GM21717 (cell line): ENCODE data around the gene ZYG11A.
"Not testable (repeated sequence)": the region's sequence is repeated elsewhere in the genome, so short reads cannot be mapped to it uniquely, and the experiment has no call there.

ENCODE experiments used
- ATAC-seq: cut with Tn5 transposase; IDR thresholded peaks from one replicate; pipeline ENCODE4 v1.9.1; 2021; ENCODE audit warnings: mild to moderate bottlenecking, moderate library complexity; ENCODE audit not compliant: unreplicated experiment

The ZYG11A gene

DNA sequence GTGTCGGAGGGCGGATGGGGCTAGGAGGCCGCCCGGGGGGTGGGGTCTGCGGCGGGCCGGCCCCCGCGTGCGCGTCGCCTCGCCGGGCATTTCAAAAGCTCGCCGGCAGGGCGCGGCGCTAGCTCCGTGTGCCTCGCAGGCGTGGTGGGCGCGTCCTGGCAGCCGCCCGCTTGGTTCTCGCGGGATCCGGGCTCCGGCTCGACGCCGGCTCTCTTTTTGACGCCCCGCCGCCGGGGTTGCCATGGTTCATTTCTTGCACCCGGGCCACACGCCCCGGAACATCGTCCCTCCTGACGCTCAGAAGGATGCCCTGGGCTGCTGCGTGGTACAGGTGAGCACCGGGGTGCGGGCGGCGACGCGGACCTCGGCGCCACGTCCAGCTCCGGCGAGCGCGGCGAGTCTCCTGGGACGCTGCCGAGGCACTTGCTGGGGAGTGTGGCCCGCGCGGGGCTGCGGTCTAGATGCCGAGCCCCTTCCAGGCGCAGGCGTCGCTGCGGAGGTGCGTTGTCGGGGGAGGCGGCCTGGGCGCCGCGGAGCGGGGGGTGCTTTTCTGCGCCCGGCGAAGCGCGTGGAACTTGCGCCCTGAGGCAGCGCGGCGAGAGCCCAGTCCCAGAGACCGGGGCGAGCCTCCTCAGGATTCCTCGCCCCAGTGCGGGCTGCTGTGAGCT lies at the start of gene ZYG11A:
TSS of gene ZYG11A (plus strand) at position 118 of the 668 bp plus-strand sequence. CDS start at position 242, 124 bp downstream.
- ATAC-seq: peak; percentile 80

- ATAC-seq: not testable (repeated sequence)
Observed at GRCh38 chr1:52793717-52794116, 48.8 kb upstream of the ZYG11A start.

GRCh38 chr1:52795464-52795863 lies 47.1 kb upstream of the ZYG11A start:
- ATAC-seq: no peak

GRCh38 chr1:52798331-52798730 lies 44.2 kb upstream of the ZYG11A start:
- no peak for ATAC-seq

GRCh38 chr1:52801011-52801410 lies 41.5 kb upstream of the ZYG11A start:
- ATAC-seq: no peak

- ATAC-seq: not testable (repeated sequence)
Observed at GRCh38 chr1:52804083-52804482, 38.5 kb upstream of the ZYG11A start.

DNA sequence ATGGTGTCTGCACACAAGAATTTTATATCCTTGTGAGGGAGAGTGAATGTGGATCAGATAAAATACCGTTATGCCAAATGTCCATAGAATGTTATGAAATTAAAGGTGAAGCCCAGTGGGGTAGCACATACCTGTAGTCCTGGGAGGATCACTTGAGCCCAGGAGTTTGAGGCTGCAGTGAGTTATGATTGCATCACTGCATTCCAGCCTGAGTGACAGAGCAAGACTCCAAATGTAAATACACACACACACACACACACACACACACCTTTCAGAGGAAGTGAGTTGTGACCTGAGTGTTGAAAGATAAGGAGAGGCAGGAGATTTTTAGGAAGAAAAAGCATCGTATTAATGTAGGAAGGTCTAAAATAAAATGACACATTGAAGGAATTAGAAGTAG lies 28.1 kb upstream of the ZYG11A start:
- ATAC-seq: no peak

GRCh38 chr1:52820830-52821229 lies 21.7 kb upstream of the ZYG11A start:
- ATAC-seq: not testable (repeated sequence)

DNA sequence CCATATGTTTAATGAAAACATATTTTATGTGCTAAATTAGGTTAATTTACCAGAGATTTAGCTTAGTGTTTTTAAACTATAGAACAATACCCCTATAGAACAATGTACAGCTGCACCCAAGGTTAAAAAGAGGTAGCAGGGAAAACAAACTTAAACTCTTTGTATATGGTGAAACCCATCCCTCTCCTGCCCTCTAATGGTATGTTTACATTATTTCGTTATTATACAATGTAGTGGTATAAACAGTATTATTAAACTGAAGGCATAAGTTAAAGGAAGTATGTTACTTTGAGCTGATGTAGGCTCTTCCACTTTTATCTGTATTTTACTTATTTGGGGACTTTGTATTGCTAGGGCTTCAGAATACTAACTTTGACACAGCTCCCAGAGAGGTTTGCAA lies 16.7 kb upstream of the ZYG11A start:
- no peak for ATAC-seq

- ATAC-seq: no peak
Observed at GRCh38 chr1:52834798-52835197, 7.8 kb upstream of the ZYG11A start.

DNA sequence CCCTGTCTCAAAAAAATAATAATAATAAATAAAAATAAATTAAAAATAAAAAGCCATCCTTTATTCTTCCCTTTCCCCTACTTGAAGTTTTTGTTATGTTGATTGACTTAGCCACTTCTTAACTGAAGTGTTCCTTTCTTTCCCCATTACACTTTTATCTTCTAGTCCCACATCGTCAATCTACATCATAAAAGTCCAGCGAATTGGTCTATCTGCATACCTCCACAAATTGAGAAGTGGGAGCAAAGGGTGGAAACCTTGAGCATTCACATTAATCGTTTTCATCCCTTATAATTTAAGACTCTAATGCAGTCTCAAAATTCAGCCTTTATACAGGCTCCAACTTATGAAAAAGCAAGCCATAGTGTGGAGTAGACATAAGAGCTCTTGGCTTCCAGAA lies 6.5 kb upstream of the ZYG11A start:
- no peak for ATAC-seq

DNA sequence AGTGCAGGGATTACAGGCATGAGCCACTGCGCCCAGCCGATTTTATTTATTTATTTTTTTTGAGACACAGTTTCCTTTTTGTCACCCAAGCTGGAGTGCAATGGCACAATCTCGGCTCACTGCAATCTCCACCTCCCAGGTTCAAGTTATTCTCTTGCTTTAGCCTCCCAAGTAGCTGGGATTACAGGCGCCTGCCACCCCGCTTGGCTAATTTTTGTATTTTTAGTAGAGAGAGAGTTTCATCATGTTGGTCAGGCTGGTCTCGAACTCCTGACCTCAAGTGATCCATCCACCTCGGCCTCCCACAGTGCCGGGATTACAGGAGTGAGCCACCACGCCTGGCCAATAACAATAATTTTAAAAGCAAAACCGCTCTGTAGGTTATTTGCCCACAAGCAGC lies 3.4 kb upstream of the ZYG11A start:
- not testable (repeated sequence) for ATAC-seq

DNA sequence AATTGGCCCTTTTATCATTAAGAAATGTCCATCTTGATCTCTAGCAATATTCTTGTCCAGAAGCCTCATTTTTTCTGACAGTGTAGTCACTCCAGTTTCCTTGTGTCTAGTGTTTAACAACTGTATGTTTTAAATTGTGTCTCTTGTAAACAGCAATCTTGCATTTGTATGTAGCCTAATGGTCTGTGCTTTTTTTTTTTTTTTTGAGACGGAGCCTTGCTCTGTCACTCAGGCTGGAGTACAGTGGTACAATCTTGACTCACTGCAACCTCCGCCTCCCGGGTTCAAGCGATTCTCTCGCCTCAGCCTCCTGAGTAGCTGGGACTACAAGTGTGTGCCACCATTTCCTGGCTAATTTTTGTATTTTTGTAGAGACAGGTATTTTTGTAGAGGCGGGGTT lies 2.6 kb downstream of the ZYG11A start:
- ATAC-seq: not testable (repeated sequence)

DNA sequence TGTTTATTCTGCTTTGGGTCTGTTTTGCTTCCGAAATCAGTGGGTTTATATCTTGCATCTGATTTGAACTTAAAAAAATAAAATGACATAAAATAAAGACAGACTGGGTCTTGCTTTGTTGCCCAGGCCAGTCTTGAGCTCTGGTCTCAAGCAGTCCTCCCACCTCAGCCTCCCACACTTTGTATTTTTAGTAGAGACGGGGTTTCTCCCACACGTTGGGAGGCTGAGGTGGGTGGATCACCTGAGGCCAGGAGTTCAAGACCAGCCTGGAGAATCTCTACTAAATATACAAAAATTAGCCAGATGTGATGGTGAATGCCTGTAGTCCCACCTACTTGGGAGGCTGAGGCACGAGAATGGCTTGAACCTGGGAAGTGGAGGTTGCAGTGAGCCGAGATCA lies 5.9 kb downstream of the ZYG11A start:
- ATAC-seq: no peak

DNA sequence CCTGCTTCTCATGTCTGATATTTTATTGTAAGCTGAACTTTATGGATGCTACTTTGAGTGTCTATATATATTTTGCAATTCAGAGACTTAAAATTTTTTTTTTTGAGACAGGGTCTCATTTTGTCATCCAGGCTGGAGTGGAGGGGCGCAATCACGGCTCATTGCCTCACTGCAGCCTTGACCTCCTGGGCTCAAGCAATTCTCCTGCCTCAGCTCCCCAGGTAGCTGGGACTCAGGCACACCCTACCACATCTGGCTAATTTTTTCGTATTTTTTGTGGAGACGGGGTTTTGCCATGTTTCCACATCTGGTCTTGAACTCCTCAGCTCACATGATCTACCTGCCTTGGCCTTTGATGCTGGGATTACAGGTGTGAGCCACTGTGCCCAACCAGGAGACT lies 8.4 kb downstream of the ZYG11A start:
- no peak for ATAC-seq

DNA sequence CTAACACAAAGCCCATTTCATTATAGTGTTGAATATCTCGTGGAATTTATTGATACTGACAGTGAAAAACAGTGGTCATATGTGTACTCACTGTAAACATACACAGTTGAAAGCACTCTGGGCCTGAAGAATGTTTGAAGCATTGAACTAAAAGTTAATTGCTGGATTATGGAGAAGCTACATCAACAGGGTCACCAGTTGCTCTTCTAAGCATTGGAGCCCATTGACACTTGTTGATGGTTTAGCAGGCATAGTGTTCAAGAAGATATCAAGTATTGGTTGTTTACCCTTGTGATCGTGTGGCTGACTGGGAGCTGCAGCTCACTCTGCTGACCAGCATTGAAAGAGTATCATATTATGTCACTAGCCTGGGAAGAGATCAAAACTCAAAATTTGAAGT lies 10.3 kb downstream of the ZYG11A start:
- ATAC-seq: no peak

DNA sequence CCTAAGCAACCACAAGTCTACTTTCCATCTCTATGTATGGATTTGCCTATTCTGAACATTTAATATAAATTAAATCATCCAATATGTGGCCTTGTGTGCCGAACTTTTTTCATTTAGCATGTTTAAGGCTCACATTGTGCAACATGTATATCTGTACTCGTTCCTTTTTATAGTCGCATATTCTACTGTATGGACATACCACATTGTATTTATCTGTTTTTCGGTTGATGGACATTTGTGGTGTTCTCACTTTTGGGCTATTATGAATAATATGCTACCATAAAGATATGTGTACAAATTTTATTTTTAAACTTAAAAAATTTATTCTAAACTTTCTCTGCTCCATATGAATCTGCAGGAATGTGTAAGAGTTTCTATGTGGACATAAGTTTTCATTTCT lies 13.0 kb downstream of the ZYG11A start:
- ATAC-seq: no peak

GRCh38 chr1:52856026-52856425 lies 13.5 kb downstream of the ZYG11A start:
- ATAC-seq: no peak

- ATAC-seq: no peak
Observed at GRCh38 chr1:52857443-52857842, 14.9 kb downstream of the ZYG11A start.

DNA sequence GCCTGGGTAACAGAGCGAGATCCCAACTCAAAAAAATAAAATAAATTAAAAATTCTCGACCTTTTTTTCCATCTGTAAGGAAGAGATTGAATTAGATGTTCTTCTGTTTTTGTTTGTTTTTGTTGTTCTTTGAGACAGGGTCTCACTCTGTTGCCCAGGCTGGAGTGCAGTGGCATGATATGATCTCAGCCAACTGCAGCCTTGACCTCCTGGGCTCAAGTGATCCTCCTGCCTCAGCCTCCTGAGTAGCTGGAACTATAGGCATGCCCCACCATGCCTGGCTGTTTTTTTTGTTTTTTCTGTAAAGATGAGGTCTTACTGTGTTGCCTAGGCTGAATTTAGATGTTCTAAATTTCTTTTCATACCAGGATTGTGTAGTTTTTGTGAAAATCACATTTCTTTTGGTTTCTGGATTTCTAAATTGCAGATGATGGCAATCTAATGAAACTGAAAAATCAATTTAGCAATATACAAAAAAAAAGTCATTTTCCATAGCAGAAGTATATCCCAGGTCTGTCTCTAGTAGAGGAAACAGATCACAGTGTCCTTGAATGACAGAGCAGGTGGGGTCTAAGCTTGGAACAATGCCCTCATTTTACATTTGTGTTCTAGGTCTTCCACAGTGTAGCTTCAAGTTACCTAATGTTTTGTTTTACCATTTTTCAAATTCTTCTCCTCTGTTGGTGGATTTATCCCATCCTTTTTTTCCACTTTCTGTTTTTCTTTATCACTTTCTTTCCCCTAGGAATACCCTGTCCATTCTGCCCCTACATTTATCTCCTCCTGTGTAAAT lies 20.3 kb downstream of the ZYG11A start:
- no peak for ATAC-seq

DNA sequence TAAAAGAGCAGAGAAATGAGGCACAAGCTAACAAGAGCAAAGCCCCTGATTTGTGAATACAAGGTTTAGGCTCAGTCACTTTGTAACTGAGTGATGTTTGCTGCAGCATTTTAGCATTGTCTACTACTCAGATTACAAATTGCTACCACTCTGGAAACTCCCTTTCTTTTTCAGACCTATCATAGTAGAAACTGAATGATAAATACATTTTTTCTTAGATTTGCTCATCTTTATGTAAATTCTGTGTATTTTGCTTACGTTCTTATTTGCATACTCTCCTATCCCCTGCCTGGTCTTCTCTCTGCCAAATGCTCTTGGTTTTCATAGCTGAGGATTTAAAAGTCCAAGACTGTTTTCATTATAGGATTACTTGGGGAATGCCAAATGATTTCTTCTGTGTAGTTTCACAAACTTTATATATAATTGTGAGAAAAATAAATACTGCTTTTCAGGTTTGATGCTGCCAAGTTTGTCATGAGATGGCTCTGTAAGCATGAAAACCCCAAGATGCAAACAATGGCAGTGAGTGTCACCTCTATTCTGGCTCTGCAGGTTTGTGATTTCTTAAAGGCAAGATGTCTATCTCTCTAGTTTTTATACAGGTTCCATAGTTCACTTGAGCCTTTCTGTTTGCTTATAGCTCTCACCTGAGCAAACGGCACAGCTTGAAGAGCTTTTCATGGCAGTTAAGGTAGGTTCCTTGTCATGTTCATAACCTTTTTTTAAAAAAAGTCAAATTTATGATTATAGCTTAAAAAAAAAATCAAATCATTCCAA lies 24.7 kb downstream of the ZYG11A start:
- peak; percentile 88 for ATAC-seq

DNA sequence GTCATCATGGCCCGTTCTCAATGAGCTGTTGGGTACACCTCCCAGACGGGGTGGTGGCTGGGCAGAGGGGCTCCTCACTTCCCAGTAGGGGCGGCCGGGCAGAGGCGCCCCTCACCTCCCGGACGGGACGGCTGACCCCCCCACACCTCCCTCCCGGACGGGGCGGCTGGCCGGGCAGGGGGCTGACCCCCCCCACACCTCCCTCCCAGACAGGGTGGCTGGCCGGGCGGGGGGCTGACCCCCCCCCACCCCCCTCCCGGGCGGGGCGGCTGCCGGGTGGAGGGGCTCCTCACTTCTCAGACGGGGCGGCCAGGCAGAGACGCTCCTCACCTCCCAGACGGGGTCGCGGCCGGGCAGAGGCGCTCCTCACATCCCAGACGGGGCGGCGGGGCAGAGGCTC lies 27.2 kb downstream of the ZYG11A start:
- ATAC-seq: not testable (repeated sequence)
